Neural cell (in vitro differentiated cells): Measurements from ENCODE around the gene CHIC1. TPM values are rescaled to one million over a fixed set of nuclear protein-coding genes. Genes with fewer than 3 reads are reported as not detected.
"Not testable (repeated sequence)": the region's sequence is repeated elsewhere in the genome, so short reads cannot be mapped to it uniquely, and the experiment has no call there.

Source experiments
- H2AFZ ChIP-seq: fragments of 200-600, 300-800 bp; sonication (generic), shearing (Covaris generic); 2 replicates; pipeline ENCODE4 v1.6.0; 2014; ENCODE audit warnings: low read depth, mild to moderate bottlenecking, antibody characterized with exemption, low read length, moderate library complexity
- H3F3A ChIP-seq: fragments of 200-600 bp; shearing (Covaris generic); 2 replicates; pipeline ENCODE4 v1.6.1; 2016; ENCODE audit warnings: mild to moderate bottlenecking, moderate library complexity, mixed read lengths, antibody characterized with exemption, low read length; ENCODE audit not compliant: insufficient read depth, poor library complexity, severe bottlenecking
- H3K27ac ChIP-seq: fragments of 200-600, 300-800 bp; sonication (generic), shearing (Covaris generic); 2 replicates; pipeline ENCODE4 v1.5.1; 2014; ENCODE audit warnings: mild to moderate bottlenecking, low read length, moderate library complexity
- H3K27me3 ChIP-seq: fragments of 300-800, 200-600 bp; sonication (generic), shearing (Covaris generic); 2 replicates; pipeline ENCODE4 v1.6.0; 2014; ENCODE audit warnings: mild to moderate bottlenecking, low read depth, low read length, moderate library complexity; ENCODE audit not compliant: insufficient read depth
- H3K36me3 ChIP-seq: fragments of 300-800, 200-600 bp; sonication (generic), shearing (Covaris generic); 2 replicates; pipeline ENCODE4 v1.5.1; 2014; ENCODE audit warnings: mild to moderate bottlenecking, antibody characterized with exemption, low read length, moderate library complexity; ENCODE audit not compliant: insufficient read depth
- H3K4me2 ChIP-seq: fragments of 300-800, 200-600 bp; sonication (generic), shearing (Covaris generic); 2 replicates; pipeline ENCODE4 v1.6.0; 2014; ENCODE audit warnings: mild to moderate bottlenecking, low read length
- H3K4me3 ChIP-seq: fragments of 300-800, 200-600 bp; sonication (generic), shearing (Covaris generic); 2 replicates; pipeline ENCODE4 v1.5.1; 2014; ENCODE audit warnings: mild to moderate bottlenecking, low read length, moderate library complexity
- H3K79me2 ChIP-seq: fragments of 200-600 bp; shearing (Covaris generic); replicated peaks from 2 replicates; pipeline ENCODE4 v1.6.0; 2014; ENCODE audit warnings: mild to moderate bottlenecking, low read length, moderate library complexity; ENCODE audit not compliant: insufficient read depth
- H3K9ac ChIP-seq: fragments of 300-800, 200-600 bp; sonication (generic), shearing (Covaris generic); 2 replicates; pipeline ENCODE4 v1.6.1; 2016; ENCODE audit warnings: mild to moderate bottlenecking, low read length, mixed read lengths
- H3K9me2 ChIP-seq: fragments of 200-600 bp; shearing (Covaris generic); 2 replicates; pipeline ENCODE4 v1.6.1; 2016; ENCODE audit warnings: mild to moderate bottlenecking, low read length, mixed read lengths; ENCODE audit not compliant: insufficient read depth
- H3K9me3 ChIP-seq: fragments of 200-600, 300-800 bp; sonication (generic), shearing (Covaris generic); 2 replicates; pipeline ENCODE4 v1.6.1; 2016; ENCODE audit warnings: mild to moderate bottlenecking, mixed run types, low read length, moderate library complexity, mixed read lengths
- H4K20me1 ChIP-seq: fragments of 200-600 bp; shearing (Covaris generic); 2 replicates; pipeline ENCODE4 v1.6.1; 2016; ENCODE audit warnings: mild to moderate bottlenecking, mixed run types; ENCODE audit not compliant: insufficient read depth
- CTCF ChIP-seq: fragments of 450-650 bp; IDR thresholded peaks from 2 replicates; pipeline ENCODE4 v1.5.1; 2014; ENCODE audit warnings: antibody characterized with exemption, mild to moderate bottlenecking, moderate library complexity; ENCODE audit not compliant: poor library complexity, severe bottlenecking
- EP300 ChIP-seq: fragments of 450-650 bp; conservative IDR thresholded peaks from 2 replicates; pipeline ENCODE4 v1.6.1; 2014; ENCODE audit warnings: antibody characterized with exemption, mild to moderate bottlenecking, moderate library complexity; ENCODE audit not compliant: poor library complexity, severe bottlenecking
- EZH2 ChIP-seq: fragments of 200-600, 300-800 bp; shearing (Covaris generic), sonication (generic); IDR thresholded peaks from 2 replicates; pipeline ENCODE4 v1.6.1; 2014; ENCODE audit warnings: antibody characterized with exemption, low read length, borderline replicate concordance, mild to moderate bottlenecking; ENCODE audit not compliant: insufficient read depth, poor library complexity, severe bottlenecking
- MXI1 ChIP-seq: fragments of 450-650 bp; conservative IDR thresholded peaks from 2 replicates; pipeline ENCODE4 v1.6.1; 2014; ENCODE audit warnings: antibody characterized with exemption, mild to moderate bottlenecking; ENCODE audit not compliant: poor library complexity, severe bottlenecking
- POLR2AphosphoS5 ChIP-seq: IDR thresholded peaks from 2 replicates; pipeline ENCODE4 v1.6.1; 2012
- RAD21 ChIP-seq: fragments of 450-650 bp; conservative IDR thresholded peaks from 2 replicates; pipeline ENCODE4 v1.6.1; 2014; ENCODE audit warnings: antibody characterized with exemption, mild to moderate bottlenecking, moderate library complexity
- REST ChIP-seq: IDR thresholded peaks from 2 replicates; pipeline ENCODE4 v1.6.1; 2012; ENCODE audit warnings: borderline replicate concordance
- SMC3 ChIP-seq: fragments of 450-650 bp; conservative IDR thresholded peaks from 2 replicates; pipeline ENCODE4 v1.6.1; 2014; ENCODE audit warnings: antibody characterized with exemption, mild to moderate bottlenecking, moderate library complexity; ENCODE audit not compliant: poor library complexity
- TAF1 ChIP-seq: IDR thresholded peaks from 2 replicates; pipeline ENCODE4 v1.6.1; 2012; ENCODE audit warnings: low read depth
- polyA plus RNA-seq: library from polyadenylated mRNA; depleted of rRNA; stranded (reverse); fragments of >200 nt; gene quantifications from 2 replicates; pipeline ENCODE4 v1.2.3, GENCODE V29; 2014

Gene CHIC1
- polyA plus RNA-seq, 1 donor from 2014 or later, result 15.2 TPM

GRCh38 chrX:73525928-73526690 is 36.9 kb upstream of the CHIC1 start:
- H3K36me3 ChIP-seq, result no peaks in the 10 kb centered on the region
- TF ChIP-seq CTCF (no peak), POLR2AphosphoS5 (no peak)
- no peak overlapping the region for H3K4me3 ChIP-seq
- no peaks in the 10 kb centered on the region for H3F3A ChIP-seq
- no peaks in the 10 kb centered on the region for H3K27me3 ChIP-seq
- no peak overlapping the region for H3K9ac ChIP-seq
- no peaks in the 10 kb centered on the region for H3K79me2 ChIP-seq
- no peak overlapping the region for H2AFZ ChIP-seq
- H3K27ac ChIP-seq, result no peak overlapping the region
- H3K9me2 ChIP-seq, result no peaks in the 10 kb centered on the region
- no peaks in the 10 kb centered on the region for H3K9me3 ChIP-seq
- no peaks in the 10 kb centered on the region for H4K20me1 ChIP-seq
- H3K4me2 ChIP-seq, result no peak overlapping the region

- not testable (repeated sequence) for H3F3A ChIP-seq, H3K9ac ChIP-seq, H3K27me3 ChIP-seq, H2AFZ ChIP-seq, H3K9me3 ChIP-seq, H3K27ac ChIP-seq, H3K4me3 ChIP-seq, H3K79me2 ChIP-seq, H3K36me3 ChIP-seq, H3K9me2 ChIP-seq, H3K4me2 ChIP-seq, H4K20me1 ChIP-seq
Measured at GRCh38 chrX:73531655-73532054, 31.3 kb upstream of the CHIC1 start.

- TF ChIP-seq EZH2 (no peak), RAD21 (no peak), EP300 (no peak), CTCF (no peak), MXI1 (no peak), POLR2AphosphoS5 (no peak), TAF1 (no peak), SMC3 (no peak), REST (no peak)
Measured at GRCh38 chrX:73556159-73556558, 6.8 kb upstream of the CHIC1 start.

More at GRCh38 chrX:73556159-73556558, 6.8 kb upstream of the CHIC1 start:
- Histone ChIP-seq H3K4me2 (no peak overlapping the region), H3K9me3 (no peaks in the 10 kb centered on the region), H3K79me2 (no peaks in the 10 kb centered on the region), H3K36me3 (no peaks in the 10 kb centered on the region), H3K9ac (no peak overlapping the region), H3K9me2 (no peaks in the 10 kb centered on the region), H3K27ac (no peak overlapping the region), H3K27me3 (no peaks in the 10 kb centered on the region), H2AFZ (no peak overlapping the region), H4K20me1 (no peaks in the 10 kb centered on the region), H3K4me3 (no peak overlapping the region), H3F3A (no peaks in the 10 kb centered on the region)
